Parathyroid adenoma (tissue), 2 donors: ENCODE measurements around the gene OR8B3.
"Not testable (repeated sequence)": the region's sequence is repeated elsewhere in the genome, so short reads cannot be mapped to it uniquely, and the experiment has no call there.

Experiments
- H2AFZ ChIP-seq: fragments of 300-600 bp; sonication (generic); one replicate; pipeline ENCODE4 v1.7.0; 2017; ENCODE audit warnings: antibody characterized with exemption, mild to moderate bottlenecking
- H3K27ac ChIP-seq: fragments of 300-600 bp; sonication (generic); one replicate; pipeline ENCODE4 v1.7.0; 2017
- H3K27me3 ChIP-seq: fragments of 300-600 bp; sonication (generic); one replicate; pipeline ENCODE4 v1.7.0; 2017; ENCODE audit warnings: low read length; ENCODE audit not compliant: control insufficient read depth, insufficient read depth
- H3K36me3 ChIP-seq: fragments of 300-600 bp; sonication (generic); one replicate; pipeline ENCODE4 v1.7.0; 2017; ENCODE audit warnings: low read length; ENCODE audit not compliant: control insufficient read depth, insufficient read depth
- H3K4me1 ChIP-seq: fragments of 300-600 bp; sonication (generic); one replicate; pipeline ENCODE4 v1.7.0; 2017; ENCODE audit warnings: control low read depth
- H3K4me2 ChIP-seq: fragments of 300-600 bp; sonication (generic); one replicate; pipeline ENCODE4 v1.7.0; 2017; ENCODE audit warnings: low read length
- H3K4me3 ChIP-seq: fragments of 300-600 bp; sonication (generic); one replicate; pipeline ENCODE4 v1.7.0; 2017; ENCODE audit warnings: low read depth, low read length
- H3K79me2 ChIP-seq: fragments of 300-600 bp; sonication (generic); one replicate; pipeline ENCODE4 v1.7.0; 2017; ENCODE audit warnings: control low read depth
- H3K9ac ChIP-seq: fragments of 300-600 bp; sonication (generic); one replicate; pipeline ENCODE4 v1.7.0; 2017; ENCODE audit warnings: mild to moderate bottlenecking
- H3K9me3 ChIP-seq: fragments of 300-600 bp; sonication (generic); one replicate; pipeline ENCODE4 v1.7.0; 2017; ENCODE audit warnings: low read length; ENCODE audit not compliant: control insufficient read depth
- TF ChIP-seq, protein P1 (sequence below): fragments of 300-600 bp; sonication (generic); IDR thresholded peaks from one replicate; pipeline ENCODE4 v1.7.0; 2017; ENCODE audit warnings: antibody characterized with exemption, mild to moderate bottlenecking
- donor health status: primary hyperparathyroidism.

Gene OR8B3

DNA sequence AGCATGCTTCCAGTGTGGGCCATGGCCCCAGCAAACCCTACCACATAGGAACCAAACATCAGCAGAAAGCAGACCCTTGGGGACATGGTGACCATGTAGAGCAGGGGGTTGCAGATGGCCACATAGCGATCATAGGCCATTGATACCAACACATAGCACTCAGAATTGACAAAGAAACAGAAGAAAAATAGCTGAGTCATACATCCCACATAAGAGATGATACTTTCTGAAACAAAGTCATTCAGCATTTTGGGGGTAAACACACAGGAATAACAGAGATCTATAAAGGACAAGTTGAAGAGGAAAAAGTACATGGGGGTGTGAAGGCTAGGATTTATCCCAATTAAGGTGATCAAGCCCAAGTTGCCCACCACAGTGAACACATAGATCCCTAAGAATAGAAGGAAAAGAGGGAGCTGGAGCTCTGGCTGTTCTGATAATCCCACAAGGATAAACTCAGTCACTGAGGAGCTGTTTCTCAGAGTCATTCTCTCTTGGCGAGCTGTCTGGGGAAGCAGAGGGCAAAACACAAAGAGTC lies 25.6 kb upstream of the OR8B3 start, which contains the start of gene OR8B4:
TSS of gene OR8B4 (minus strand) at position 488 of the 538 bp plus-strand sequence. CDS start at position 488, 0 bp downstream.
- H3K9me3 ChIP-seq: no peaks in the 10 kb centered on the region
- H3K4me3 ChIP-seq: no peak within 1 kb of the TSS
- H3K27me3 ChIP-seq: no peaks in the 10 kb centered on the region

GRCh38 chr11:124421043-124421442 lies 22.2 kb upstream of the OR8B3 start:
- Histone ChIP-seq H3K4me2 (no peak overlapping the region), H2AFZ (no peak overlapping the region), H3K9me3 (no peaks in the 10 kb centered on the region), H3K36me3 (no peaks in the 10 kb centered on the region), H3K4me3 (no peak overlapping the region), H3K79me2 (no peaks in the 10 kb centered on the region), H3K9ac (no peak overlapping the region), H3K27ac (no peak overlapping the region), H3K27me3 (no peaks in the 10 kb centered on the region), H3K4me1 (no peaks in the 10 kb centered on the region)
- TF ChIP-seq, protein P1, sequence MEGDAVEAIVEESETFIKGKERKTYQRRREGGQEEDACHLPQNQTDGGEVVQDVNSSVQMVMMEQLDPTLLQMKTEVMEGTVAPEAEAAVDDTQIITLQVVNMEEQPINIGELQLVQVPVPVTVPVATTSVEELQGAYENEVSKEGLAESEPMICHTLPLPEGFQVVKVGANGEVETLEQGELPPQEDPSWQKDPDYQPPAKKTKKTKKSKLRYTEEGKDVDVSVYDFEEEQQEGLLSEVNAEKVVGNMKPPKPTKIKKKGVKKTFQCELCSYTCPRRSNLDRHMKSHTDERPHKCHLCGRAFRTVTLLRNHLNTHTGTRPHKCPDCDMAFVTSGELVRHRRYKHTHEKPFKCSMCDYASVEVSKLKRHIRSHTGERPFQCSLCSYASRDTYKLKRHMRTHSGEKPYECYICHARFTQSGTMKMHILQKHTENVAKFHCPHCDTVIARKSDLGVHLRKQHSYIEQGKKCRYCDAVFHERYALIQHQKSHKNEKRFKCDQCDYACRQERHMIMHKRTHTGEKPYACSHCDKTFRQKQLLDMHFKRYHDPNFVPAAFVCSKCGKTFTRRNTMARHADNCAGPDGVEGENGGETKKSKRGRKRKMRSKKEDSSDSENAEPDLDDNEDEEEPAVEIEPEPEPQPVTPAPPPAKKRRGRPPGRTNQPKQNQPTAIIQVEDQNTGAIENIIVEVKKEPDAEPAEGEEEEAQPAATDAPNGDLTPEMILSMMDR: no peak

More for the DNA sequence above, 25.6 kb upstream of the OR8B3 start, which contains the start of gene OR8B4:
- TF ChIP-seq, protein P1: no peak
- Histone ChIP-seq H3K27ac (no peak within 1 kb of the TSS), H2AFZ (no peak within 1 kb of the TSS), H3K4me1 (no peaks in the 10 kb centered on the region), H3K79me2 (no peaks in the 10 kb centered on the region), H3K9ac (no peak within 1 kb of the TSS), H3K36me3 (no peaks in the 10 kb centered on the region), H3K4me2 (no peak within 1 kb of the TSS)

- H3K4me2 ChIP-seq: no peak overlapping the region
- no peaks in the 10 kb centered on the region for H3K79me2 ChIP-seq
- H3K4me1 ChIP-seq: no peaks in the 10 kb centered on the region
- no peaks in the 10 kb centered on the region for H3K9me3 ChIP-seq
- H3K4me3 ChIP-seq: no peak overlapping the region
- H3K36me3 ChIP-seq: no peaks in the 10 kb centered on the region
- TF ChIP-seq, protein P1: peak; percentile 43
- no peaks in the 10 kb centered on the region for H3K27me3 ChIP-seq
- no peak overlapping the region for H3K27ac ChIP-seq
- H2AFZ ChIP-seq: no peak overlapping the region
- H3K9ac ChIP-seq: no peak overlapping the region
These were observed 16.6 kb upstream of the OR8B3 start for GRCh38 chr11:124415356-124415923.

DNA sequence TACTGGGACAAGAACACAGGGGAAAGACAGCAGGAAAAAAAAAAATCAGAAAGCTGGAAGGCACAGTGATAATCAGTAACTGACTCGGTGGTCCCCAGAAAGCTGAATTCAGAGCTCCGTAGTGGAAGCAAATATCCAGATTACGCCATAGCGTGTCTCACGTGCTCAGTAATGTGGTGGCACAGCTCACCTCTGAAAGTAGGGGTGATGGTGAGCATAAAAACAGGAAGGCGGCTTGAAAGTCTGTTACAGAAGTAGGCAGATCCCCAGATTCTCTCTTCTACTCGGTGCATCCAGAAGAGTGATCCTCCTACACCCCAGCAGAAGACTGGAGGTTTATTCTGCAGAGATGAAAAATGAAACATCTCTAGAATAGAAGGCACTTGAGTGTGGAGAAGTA lies 11.1 kb upstream of the OR8B3 start:
- no peak overlapping the region for H3K9ac ChIP-seq
- no peaks in the 10 kb centered on the region for H3K27me3 ChIP-seq
- H3K79me2 ChIP-seq: no peaks in the 10 kb centered on the region
- H3K4me2 ChIP-seq: no peak overlapping the region
- no peaks in the 10 kb centered on the region for H3K9me3 ChIP-seq
- H3K27ac ChIP-seq: no peak overlapping the region
- H3K4me1 ChIP-seq: no peaks in the 10 kb centered on the region
- TF ChIP-seq, protein P1: no peak
- H3K4me3 ChIP-seq: no peak overlapping the region
- no peak overlapping the region for H2AFZ ChIP-seq
- no peaks in the 10 kb centered on the region for H3K36me3 ChIP-seq

GRCh38 chr11:124405581-124405980 lies 6.8 kb upstream of the OR8B3 start:
- Histone ChIP-seq H3K4me2 (no peak overlapping the region), H3K79me2 (no peaks in the 10 kb centered on the region), H3K9ac (no peak overlapping the region), H3K4me1 (no peaks in the 10 kb centered on the region), H3K36me3 (no peaks in the 10 kb centered on the region), H3K4me3 (no peak overlapping the region), H3K27me3 (no peaks in the 10 kb centered on the region), H3K9me3 (no peaks in the 10 kb centered on the region), H3K27ac (no peak overlapping the region), H2AFZ (no peak overlapping the region)
- TF ChIP-seq, protein P1: no peak

DNA sequence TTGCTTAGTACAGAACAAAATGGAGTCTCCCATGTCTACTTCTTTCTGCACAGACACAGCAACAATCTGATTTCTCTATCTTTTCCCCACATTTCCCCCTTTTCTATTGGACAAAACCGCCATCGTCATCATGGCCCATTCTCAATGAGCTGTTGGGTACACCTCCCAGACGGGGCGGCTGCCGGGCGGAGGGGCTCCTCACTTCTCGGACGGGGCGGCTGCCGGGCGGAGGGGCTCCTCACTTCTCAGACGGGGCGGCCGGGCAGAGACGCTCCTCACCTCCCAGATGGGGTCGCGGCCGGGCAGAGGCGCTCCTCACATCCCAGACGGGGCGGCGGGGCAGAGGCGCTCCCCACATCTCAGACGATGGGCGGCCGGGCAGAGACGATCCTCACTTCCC lies 4.4 kb upstream of the OR8B3 start:
- H3K9ac ChIP-seq, H3K4me3 ChIP-seq, H3K4me1 ChIP-seq, H3K27me3 ChIP-seq, H3K79me2 ChIP-seq, H3K27ac ChIP-seq, H3K36me3 ChIP-seq, H3K9me3 ChIP-seq, H3K4me2 ChIP-seq, H2AFZ ChIP-seq: not testable (repeated sequence)
